PC-3 (cell line): ENCODE measurements around the gene GAL3ST1. TPM values are rescaled to one million over a fixed set of nuclear protein-coding genes. Genes with fewer than 3 reads are reported as not detected.

ENCODE experiments used
- ATAC-seq: fragments of 200-7000 bp; cut with Tn5 transposase; 2 replicates; pipeline ENCODE4 v1.9.1; 2020; ENCODE audit warnings: mild to moderate bottlenecking, moderate library complexity
- BruUV-seq: library from RNA; stranded (reverse); fragments of 400-500 nt; replicated peaks from 2 replicates; lab custom pipeline; 2021; lab: Mats Ljungman, UMichigan
- CTCF ChIA-PET: fragments of 300-600 bp; sonication (Branson Sonifier 250); formaldehyde crosslinking; loops from one replicate; lab custom pipeline; 2022; ENCODE audit warnings: antibody characterized with exemption; lab: Charles Lee
- POLR2A ChIA-PET: fragments of 300-600 bp; sonication (Branson Sonifier 250); formaldehyde crosslinking; loops from one replicate; lab custom pipeline; 2022; ENCODE audit warnings: antibody characterized with exemption; ENCODE audit not compliant: unreplicated experiment; lab: Charles Lee
- DNase-seq: peaks from one replicate; pipeline ENCODE4 v3.0.0-alpha.2; 2015
- H2AFZ ChIP-seq: fragments of 300-600 bp; sonication (generic); 2 replicates; pipeline ENCODE4 v1.6.0; 2016; ENCODE audit warnings: antibody characterized with exemption, low read length
- H3F3A ChIP-seq: fragments of 300-600 bp; sonication (generic); one replicate; pipeline ENCODE4 v1.6.0; 2017; ENCODE audit warnings: antibody characterized with exemption, low read length, control low read depth, mild to moderate bottlenecking; ENCODE audit not compliant: unreplicated experiment
- H3K27ac ChIP-seq: fragments of 300-600 bp; sonication (generic); 2 replicates; pipeline ENCODE4 v1.5.1; 2016; ENCODE audit warnings: mild to moderate bottlenecking, low read length
- H3K27me3 ChIP-seq: fragments of 300-600 bp; sonication (generic); 2 replicates; pipeline ENCODE4 v1.6.1; 2016; ENCODE audit warnings: low read length, mixed read lengths
- H3K36me3 ChIP-seq: fragments of 300-600 bp; sonication (generic); 2 replicates; pipeline ENCODE4 v1.6.1; 2016; ENCODE audit warnings: low read depth, mixed run types, low read length, mixed read lengths
- H3K4me1 ChIP-seq: fragments of 300-600 bp; sonication (generic); 2 replicates; pipeline ENCODE4 v1.5.1; 2016; ENCODE audit warnings: low read length; ENCODE audit not compliant: insufficient read depth
- H3K4me2 ChIP-seq: fragments of 300-600 bp; sonication (generic); 2 replicates; pipeline ENCODE4 v1.6.0; 2016; ENCODE audit warnings: low read length
- H3K4me3 ChIP-seq: fragments of 300-600 bp; sonication (generic); 2 replicates; pipeline ENCODE4 v1.5.1; 2016; ENCODE audit warnings: mild to moderate bottlenecking, low read length, mixed read lengths
- H3K79me2 ChIP-seq: fragments of 300-600 bp; sonication (generic); 2 replicates; pipeline ENCODE4 v1.6.1; 2017; ENCODE audit warnings: low read length, mixed read lengths
- H3K9ac ChIP-seq: fragments of 300-600 bp; sonication (generic); 2 replicates; pipeline ENCODE4 v1.6.0; 2016; ENCODE audit warnings: mild to moderate bottlenecking, low read length
- H3K9me2 ChIP-seq: fragments of 300-600 bp; sonication (generic); replicated peaks from 2 replicates; pipeline ENCODE4 v1.6.1; 2016; ENCODE audit warnings: mixed run types, low read length, mixed read lengths
- H3K9me3 ChIP-seq: fragments of 300-600 bp; sonication (generic); 2 replicates; pipeline ENCODE4 v1.6.1; 2016; ENCODE audit warnings: low read length, mixed read lengths
- H4K20me1 ChIP-seq: fragments of 300-600 bp; sonication (generic); 2 replicates; pipeline ENCODE4 v1.6.1; 2016; ENCODE audit warnings: low read length, mixed read lengths
- EZH2 ChIP-seq: fragments of 300-600 bp; sonication (generic); IDR thresholded peaks from one replicate; pipeline ENCODE4 v1.6.1; 2017; ENCODE audit warnings: antibody characterized with exemption, mild to moderate bottlenecking, low read length; ENCODE audit not compliant: unreplicated experiment
- EZH2phosphoT487 ChIP-seq: fragments of 300-600 bp; sonication (generic); IDR thresholded peaks from 2 replicates; pipeline ENCODE4 v1.6.1; 2018; ENCODE audit warnings: mild to moderate bottlenecking, antibody characterized with exemption, low read length, borderline replicate concordance
- intact Hi-C: fragments of 100-400 bp; cut with micrococcal nuclease; formaldehyde crosslinking; loops from 2 replicates; pipeline ENCODE4 v1.9.0; 2023
- total RNA-seq: library from RNA; depleted of rRNA; stranded (reverse); fragments of >200 nt; gene quantifications from 2 replicates; pipeline ENCODE4 v1.2.3, GENCODE V29; 2014
- TF ChIP-seq, protein P1 (sequence below): fragments of 300-600 bp; sonication (generic); conservative IDR thresholded peaks from 2 replicates; pipeline ENCODE4 v1.5.1; 2017; ENCODE audit warnings: antibody characterized with exemption, low read depth, mild to moderate bottlenecking, low read length

The GAL3ST1 gene
- total RNA-seq, 1 experiment from 2014 or later = not detected

DNA sequence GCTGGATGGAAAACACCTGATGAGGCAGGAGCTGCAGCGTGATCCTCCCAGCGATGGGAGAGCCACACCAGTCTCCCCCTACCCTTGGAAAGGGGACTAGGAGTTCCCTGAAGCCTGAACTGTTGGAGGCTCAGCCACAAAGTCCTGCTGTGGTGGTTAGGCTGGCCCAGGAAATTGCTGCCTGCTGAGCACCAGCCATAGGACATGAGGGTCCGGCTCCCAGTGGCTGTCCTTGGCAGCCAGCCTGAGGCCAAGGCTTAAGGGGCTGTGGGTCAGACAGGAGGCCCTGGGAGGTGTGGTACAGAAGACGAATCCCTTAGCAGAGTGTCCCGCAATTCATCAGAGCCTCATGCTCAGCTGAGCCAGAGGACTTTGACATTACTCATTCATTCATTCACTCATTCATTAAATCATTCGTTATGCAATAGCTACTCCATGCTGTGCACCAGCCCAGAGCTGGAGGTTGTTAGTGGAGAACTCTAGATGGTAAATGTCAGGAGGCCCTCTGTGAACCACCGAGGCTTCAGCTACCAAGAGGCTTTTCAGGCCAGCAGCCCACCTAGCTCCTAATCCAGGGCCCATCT is 54.5 kb downstream of the GAL3ST1 start:
- no TSS peak for BruUV-seq
- intact Hi-C loops = no loop called here
- DNase-seq (no peak), ATAC-seq (no peak)
- Histone ChIP-seq H3K4me3 (no peak overlapping the region), H3K4me2 (no peak overlapping the region), H3F3A (no peaks in the 10 kb centered on the region), H3K9me2 (no peaks in the 10 kb centered on the region), H3K27ac (no peak overlapping the region), H2AFZ (no peak overlapping the region), H4K20me1 (no peaks in the 10 kb centered on the region), H3K79me2 (no peaks in the 10 kb centered on the region), H3K4me1 (no peaks in the 10 kb centered on the region), H3K27me3 (peaks cover 3% of the 10 kb centered on the region; the same call in 1 of the 2 replicates), H3K9ac (no peak overlapping the region), H3K9me3 (no peaks in the 10 kb centered on the region), H3K36me3 (no peaks in the 10 kb centered on the region)
- TF ChIP-seq EZH2phosphoT487 = no peak
- no peak for TF ChIP-seq EZH2
- TF ChIP-seq, protein P1, sequence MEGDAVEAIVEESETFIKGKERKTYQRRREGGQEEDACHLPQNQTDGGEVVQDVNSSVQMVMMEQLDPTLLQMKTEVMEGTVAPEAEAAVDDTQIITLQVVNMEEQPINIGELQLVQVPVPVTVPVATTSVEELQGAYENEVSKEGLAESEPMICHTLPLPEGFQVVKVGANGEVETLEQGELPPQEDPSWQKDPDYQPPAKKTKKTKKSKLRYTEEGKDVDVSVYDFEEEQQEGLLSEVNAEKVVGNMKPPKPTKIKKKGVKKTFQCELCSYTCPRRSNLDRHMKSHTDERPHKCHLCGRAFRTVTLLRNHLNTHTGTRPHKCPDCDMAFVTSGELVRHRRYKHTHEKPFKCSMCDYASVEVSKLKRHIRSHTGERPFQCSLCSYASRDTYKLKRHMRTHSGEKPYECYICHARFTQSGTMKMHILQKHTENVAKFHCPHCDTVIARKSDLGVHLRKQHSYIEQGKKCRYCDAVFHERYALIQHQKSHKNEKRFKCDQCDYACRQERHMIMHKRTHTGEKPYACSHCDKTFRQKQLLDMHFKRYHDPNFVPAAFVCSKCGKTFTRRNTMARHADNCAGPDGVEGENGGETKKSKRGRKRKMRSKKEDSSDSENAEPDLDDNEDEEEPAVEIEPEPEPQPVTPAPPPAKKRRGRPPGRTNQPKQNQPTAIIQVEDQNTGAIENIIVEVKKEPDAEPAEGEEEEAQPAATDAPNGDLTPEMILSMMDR = no peak
- CTCF ChIA-PET = no interaction called here
- POLR2A ChIA-PET = no interaction called here

DNA sequence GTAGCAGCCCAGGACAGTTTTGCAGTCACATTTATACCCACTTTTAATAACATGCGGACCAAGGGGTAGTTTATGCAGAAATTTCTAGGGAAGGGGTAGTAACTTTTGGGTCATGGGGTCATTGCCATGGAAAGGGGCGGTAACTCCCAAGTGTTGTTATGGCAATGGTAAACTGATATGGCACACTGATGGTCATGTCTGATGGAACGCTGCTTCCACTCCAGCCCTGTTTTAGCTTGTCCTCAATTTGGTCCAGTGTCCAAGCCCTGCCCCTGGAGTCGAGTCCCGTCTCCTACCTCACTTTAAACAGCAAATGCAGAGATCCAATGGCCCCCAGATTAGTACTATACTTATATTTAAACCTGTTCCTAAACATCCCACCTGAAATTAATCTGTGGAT is 57.7 kb downstream of the GAL3ST1 start:
- no peak overlapping the region for H3K4me2 ChIP-seq
- DNase-seq (no peak), ATAC-seq (no peak)
- BruUV-seq = no TSS peak
- no peaks in the 10 kb centered on the region for H3K9me2 ChIP-seq
- no peaks in the 10 kb centered on the region for H3K79me2 ChIP-seq
- no peaks in the 10 kb centered on the region for H3K9me3 ChIP-seq
- no peaks in the 10 kb centered on the region for H3F3A ChIP-seq
- no peaks in the 10 kb centered on the region for H4K20me1 ChIP-seq
- no peaks in the 10 kb centered on the region for H3K4me1 ChIP-seq
- no peak overlapping the region for H3K9ac ChIP-seq
- intact Hi-C loops = no loop called here
- H3K4me3 ChIP-seq = no peak overlapping the region
- TF ChIP-seq, protein P1 = no peak
- TF ChIP-seq EZH2 (no peak), EZH2phosphoT487 (no peak)
- no peaks in the 10 kb centered on the region for H3K36me3 ChIP-seq
- POLR2A ChIA-PET = no interaction called here
- no peaks in the 10 kb centered on the region for H3K27me3 ChIP-seq
- CTCF ChIA-PET = no interaction called here
- no peak overlapping the region for H3K27ac ChIP-seq
- H2AFZ ChIP-seq = no peak overlapping the region

DNA sequence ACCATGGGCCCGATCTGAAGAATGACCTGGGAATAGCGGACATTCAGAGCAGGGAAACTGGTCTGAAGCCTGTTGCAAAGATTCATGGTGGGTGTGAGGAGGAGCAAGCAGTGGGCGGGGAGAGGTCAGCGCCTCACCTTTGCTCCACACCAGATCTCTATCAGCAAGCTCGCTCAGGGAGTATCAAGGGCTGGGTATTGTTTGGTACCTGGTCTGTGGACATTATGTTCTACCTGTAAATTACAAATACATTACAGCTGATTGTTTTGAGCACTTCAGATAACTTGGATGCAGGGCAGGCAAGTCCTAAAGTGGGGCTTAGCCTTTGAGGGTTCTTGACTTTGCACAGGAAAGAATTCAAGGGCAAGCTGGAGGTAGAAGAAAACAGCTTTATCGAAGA is 58.2 kb downstream of the GAL3ST1 start:
- Histone ChIP-seq H3K9ac (no peak overlapping the region), H3F3A (no peaks in the 10 kb centered on the region), H3K27me3 (no peaks in the 10 kb centered on the region), H3K4me1 (no peaks in the 10 kb centered on the region), H3K9me2 (no peaks in the 10 kb centered on the region), H3K36me3 (no peaks in the 10 kb centered on the region), H3K4me2 (no peak overlapping the region), H3K9me3 (no peaks in the 10 kb centered on the region), H3K4me3 (no peak overlapping the region), H4K20me1 (no peaks in the 10 kb centered on the region), H2AFZ (no peak overlapping the region), H3K27ac (no peak overlapping the region), H3K79me2 (no peaks in the 10 kb centered on the region)
- CTCF ChIA-PET = no interaction called here
- ATAC-seq (no peak), DNase-seq (no peak)
- POLR2A ChIA-PET = no interaction called here
- intact Hi-C loops = no loop called here
- no TSS peak for BruUV-seq
- no peak for TF ChIP-seq EZH2
- TF ChIP-seq, protein P1 = no peak
- TF ChIP-seq EZH2phosphoT487 = no peak
